NCI-H460 (cell line): ENCODE data around the gene RNF121. TPM values are rescaled to one million over a fixed set of nuclear protein-coding genes. Genes with fewer than 3 reads are reported as not detected.
A peak's percentile ranks its signal among the peaks of the same experiment; 100 is the strongest.

Experiments used
- DNase-seq: peaks from one replicate; pipeline ENCODE4 v3.0.0-alpha.2; 2016; ENCODE audit warnings: low read depth; ENCODE audit errors: extremely low read depth
- total RNA-seq: library from RNA; depleted of rRNA; stranded (reverse); fragments of >200 nt; shearing (Covaris generic); gene quantifications from 2 replicates; pipeline ENCODE4 v1.2.3, GENCODE V29; 2014

The RNF121 gene
- total RNA-seq, 1 experiment from 2014 or later: 12.7 TPM

- no peak for DNase-seq
Measured at GRCh38 chr11:71933141-71933933, 4.5 kb downstream of the RNF121 start.

GRCh38 chr11:71934213-71934612 lies 5.4 kb downstream of the RNF121 start:
- no peak for DNase-seq

- DNase-seq: no peak
Measured at GRCh38 chr11:71935338-71935925, 6.6 kb downstream of the RNF121 start.

GRCh38 chr11:71936825-71937224 lies 8.0 kb downstream of the RNF121 start:
- DNase-seq: no peak

- no peak for DNase-seq
Measured at GRCh38 chr11:71937826-71938225, 9.0 kb downstream of the RNF121 start.

GRCh38 chr11:71940561-71941219 lies 11.8 kb downstream of the RNF121 start:
- no peak for DNase-seq

- DNase-seq: no peak
Measured at GRCh38 chr11:71946144-71946571, 17.3 kb downstream of the RNF121 start.

- DNase-seq: peak; percentile 18
Measured at GRCh38 chr11:71947498-71947897, 18.7 kb downstream of the RNF121 start.

GRCh38 chr11:71948314-71949027 lies 19.6 kb downstream of the RNF121 start:
- no peak for DNase-seq

- DNase-seq: no peak
Measured at GRCh38 chr11:71949034-71949433, 20.2 kb downstream of the RNF121 start.

- DNase-seq: no peak
Measured at GRCh38 chr11:71951741-71952310, 23.0 kb downstream of the RNF121 start.

- DNase-seq: no peak
Measured at GRCh38 chr11:71955898-71956456, 27.1 kb downstream of the RNF121 start.

GRCh38 chr11:71962428-71963038 lies 33.7 kb downstream of the RNF121 start:
- DNase-seq: no peak

GRCh38 chr11:71963468-71963867 lies 34.6 kb downstream of the RNF121 start:
- DNase-seq: no peak

GRCh38 chr11:71964641-71965040 lies 35.8 kb downstream of the RNF121 start:
- DNase-seq: no peak

GRCh38 chr11:71971680-71972079 lies 42.8 kb downstream of the RNF121 start:
- no peak for DNase-seq

GRCh38 chr11:71976551-71976950 lies 47.7 kb downstream of the RNF121 start:
- DNase-seq: no peak

- no peak for DNase-seq
Measured at GRCh38 chr11:71977090-71977489, 48.2 kb downstream of the RNF121 start.

GRCh38 chr11:71977743-71978418 lies 49.0 kb downstream of the RNF121 start:
- peak; percentile 38 for DNase-seq
